GM12878 (cell line): ENCODE data around the gene FKBP2. TPM values are rescaled to one million over a fixed set of nuclear protein-coding genes. Genes with fewer than 3 reads are reported as not detected.

Experiments used
- ATAC-seq: fragments of 200-7000 bp; cut with Tn5 transposase; 3 replicates; pipeline ENCODE4 v1.9.1; 2020; ENCODE audit warnings: mild to moderate bottlenecking, moderate library complexity
- BruUV-seq: library from RNA; stranded (reverse); fragments of 400-500 nt; replicated peaks from 2 replicates; lab custom pipeline; 2021; lab: Mats Ljungman, UMichigan
- CTCF ChIA-PET: fragments of 300-600 bp; sonication (Branson Sonifier 250); formaldehyde crosslinking; extraction: SDS; loops from one replicate; lab custom pipeline; 2021; ENCODE audit warnings: inconsistent platforms; lab: Yijun Ruan, JAX
- POLR2A ChIA-PET: fragments of 350-600 bp; formaldehyde crosslinking; extraction: SDS; loops from one replicate; lab custom pipeline; 2021; ENCODE audit warnings: inconsistent platforms; lab: Charles Lee
- RAD21 ChIA-PET: fragments of 300-600 bp; sonication (Branson Sonifier 250); formaldehyde crosslinking; loops from one replicate; lab custom pipeline; 2023; ENCODE audit warnings: antibody characterized with exemption; ENCODE audit not compliant: unreplicated experiment; lab: Charles Lee
- SMC1A ChIA-PET: fragments of 300-600 bp; sonication (Branson Sonifier 250); formaldehyde crosslinking; loops from one replicate; lab custom pipeline; 2023; ENCODE audit not compliant: unreplicated experiment, uncharacterized antibody; lab: Charles Lee
- DNase-seq: peaks from one replicate; pipeline ENCODE4 v3.0.0-alpha.2; 2011; ENCODE audit warnings: low read depth, low spot score
- FAIRE-seq: peaks from 3 replicates; lab custom pipeline; 2011; peaks lifted over from hg19 to GRCh38; lab: Jason Lieb, UNC
- H2AFZ ChIP-seq: 2 replicates; pipeline ENCODE4 v1.6.0; 2011; ENCODE audit warnings: low read depth, low read length, control low read depth; ENCODE audit not compliant: control insufficient read depth
- H3K27ac ChIP-seq: 2 replicates; pipeline ENCODE4 v1.5.1; 2011; ENCODE audit warnings: control low read depth; ENCODE audit not compliant: control insufficient read depth, insufficient read depth
- H3K27me3 ChIP-seq, 2 experiments: replicated peaks in 1 of 2; 2 replicates each; pipeline versions ENCODE4 v1.6.0 to v1.6.1; 2011; ENCODE audit warnings: low read length in 1 of 2; ENCODE audit not compliant: control insufficient read depth in 2 of 2, insufficient read depth in 2 of 2
- H3K36me3 ChIP-seq, 2 experiments: 2 replicates each; pipeline ENCODE4 v1.5.1; 2011; ENCODE audit warnings: low read length in 1 of 2; ENCODE audit not compliant: control insufficient read depth in 2 of 2, insufficient read depth in 2 of 2
- H3K4me1 ChIP-seq: 2 replicates; pipeline ENCODE4 v1.6.1; 2011; ENCODE audit warnings: mild to moderate bottlenecking, low read length, moderate library complexity, mixed read lengths; ENCODE audit not compliant: control insufficient read depth, insufficient read depth
- H3K4me2 ChIP-seq: 2 replicates; pipeline ENCODE4 v1.6.0; 2011; ENCODE audit warnings: control low read depth; ENCODE audit not compliant: control insufficient read depth, insufficient read depth
- H3K4me3 ChIP-seq: fragments of 200-600 bp; sonication (generic); 2 replicates; pipeline ENCODE4 v1.5.1; 2016
- H3K79me2 ChIP-seq: 2 replicates; pipeline ENCODE4 v1.6.0; 2011; ENCODE audit warnings: low read length; ENCODE audit not compliant: control insufficient read depth, insufficient read depth
- H3K9ac ChIP-seq: 2 replicates; pipeline ENCODE4 v1.8.0; 2011; ENCODE audit warnings: low read length, control low read depth, mixed read lengths; ENCODE audit not compliant: control insufficient read depth, insufficient read depth
- H3K9me3 ChIP-seq: replicated peaks from 3 replicates; pipeline ENCODE4 v1.5.1; 2011; ENCODE audit warnings: mild to moderate bottlenecking, low read length; ENCODE audit not compliant: control insufficient read depth, insufficient read depth
- H4K20me1 ChIP-seq: 2 replicates; pipeline ENCODE4 v1.6.0; 2011; ENCODE audit not compliant: control insufficient read depth, insufficient read depth
- BCL11A ChIP-seq: IDR thresholded peaks from 2 replicates; pipeline ENCODE4 v1.6.1; 2011; ENCODE audit warnings: low read depth, low read length
- BHLHE40 ChIP-seq, 2 experiments: fragments of 450-650 bp in 1 of 2; IDR thresholded peaks; 2 replicates each; pipeline ENCODE4 v1.6.1; 2011 to 2017; ENCODE audit warnings: low read depth in 2 of 2, borderline replicate concordance in 1 of 2, improper control_type of control experiment in 1 of 2, low read length in 1 of 2, mild to moderate bottlenecking in 1 of 2
- DPF2 ChIP-seq: fragments of 450-650 bp; IDR thresholded peaks from 2 replicates; pipeline ENCODE4 v1.6.1; 2017; ENCODE audit warnings: mild to moderate bottlenecking
- JUNB ChIP-seq: IDR thresholded peaks from 2 replicates; pipeline ENCODE4 v1.6.1; 2016; ENCODE audit warnings: antibody characterized with exemption, mild to moderate bottlenecking
- JUND ChIP-seq: IDR thresholded peaks from 2 replicates; pipeline ENCODE4 v1.6.1; 2012; ENCODE audit warnings: low read depth, mild to moderate bottlenecking, low read length, improper control_type of control experiment, moderate library complexity
- MTA3 ChIP-seq: IDR thresholded peaks from 2 replicates; pipeline ENCODE4 v1.6.1; 2012; ENCODE audit warnings: low read length, inconsistent platforms, borderline replicate concordance
- POU2F2 ChIP-seq: IDR thresholded peaks from 3 replicates; pipeline ENCODE4 v1.6.1; 2011; ENCODE audit warnings: low read depth, mild to moderate bottlenecking, low read length, borderline replicate concordance
- SPI1 ChIP-seq: IDR thresholded peaks from 2 replicates; pipeline ENCODE4 v1.6.1; 2011; ENCODE audit warnings: low read depth, mild to moderate bottlenecking, low read length, moderate library complexity, borderline replicate concordance; ENCODE audit not compliant: insufficient read depth
- TBL1XR1 ChIP-seq: IDR thresholded peaks from 2 replicates; pipeline ENCODE4 v1.6.1; 2012; ENCODE audit warnings: low read depth, low read length, improper control_type of control experiment
- WGBS: methylation state at CpG from one replicate; pipeline ENCODE4 v1.1.6; 2016; ENCODE audit warnings: low lambda C conversion rate; ENCODE audit not compliant: insufficient replicate concordance, insufficient coverage; ENCODE audit errors: missing lambda C conversion rate; 5-methylcytosine and 5-hydroxymethylcytosine counted together
- in situ Hi-C: fragments of 300-500 bp; cut with MboI; formaldehyde crosslinking; loops from 9 replicates; pipeline ENCODE4 v1.14.3; 2018; ENCODE audit warnings: mixed read lengths
- intact Hi-C: fragments of 100-400 bp; cut with micrococcal nuclease; formaldehyde crosslinking; loops from one replicate; pipeline ENCODE4 v1.14.2; 2022; ENCODE audit not compliant: unreplicated experiment
- polyA plus RNA-seq, 11 experiments: library from polyadenylated mRNA; depleted of rRNA in 4 of 11; unstranded in 6 of 11; stranded (reverse) in 5 of 11; fragments of >200 nt; fragmentation: Nextera tagmentation in 4 of 11; fragmentation: Illumina TruSeq in 1 of 11; extraction: Ambion mirVana in 4 of 11; extraction: Trizol in 1 of 11; gene quantifications; 1 replicate in 1 of 11; 2 replicates in 10 of 11; pipeline versions ENCODE4 v1.2.1 to v1.2.3, GENCODE V29; 2011 to 2016; ENCODE audit warnings: inconsistent platforms in 2 of 11, missing spikeins in 2 of 11, low read depth in 1 of 11
- total RNA-seq, 4 experiments: library from RNA; depleted of rRNA in 3 of 4; stranded (reverse); fragments of >200 nt in 3 of 4; fragmentation: Illumina TruSeq in 1 of 4; extraction: Trizol in 1 of 4; gene quantifications; 2 replicates each; pipeline versions ENCODE4 v1.2.1 to v1.2.3, GENCODE V29; 2013 to 2021
- TF ChIP-seq, protein P1 (sequence below), 3 experiments: IDR thresholded peaks in 2 of 3; conservative IDR thresholded peaks in 1 of 3; 2 replicates each; pipeline ENCODE4 v1.5.1; 2011; ENCODE audit warnings: low read depth in 3 of 3, low read length in 3 of 3, mild to moderate bottlenecking in 3 of 3, control low read depth in 2 of 3, moderate library complexity in 2 of 3, inconsistent platforms in 1 of 3, mixed read lengths in 1 of 3; ENCODE audit not compliant: control insufficient read depth in 2 of 3, insufficient read depth in 1 of 3; ENCODE audit errors: extremely low read depth in 1 of 3

Gene FKBP2
- total and polyA plus RNA-seq, 10 of the 15 experiments (the other 5 are each of a cell fraction or from before 2014, with no cell fraction given): 1.8 to 99.7 (median 39.5) TPM

DNA sequence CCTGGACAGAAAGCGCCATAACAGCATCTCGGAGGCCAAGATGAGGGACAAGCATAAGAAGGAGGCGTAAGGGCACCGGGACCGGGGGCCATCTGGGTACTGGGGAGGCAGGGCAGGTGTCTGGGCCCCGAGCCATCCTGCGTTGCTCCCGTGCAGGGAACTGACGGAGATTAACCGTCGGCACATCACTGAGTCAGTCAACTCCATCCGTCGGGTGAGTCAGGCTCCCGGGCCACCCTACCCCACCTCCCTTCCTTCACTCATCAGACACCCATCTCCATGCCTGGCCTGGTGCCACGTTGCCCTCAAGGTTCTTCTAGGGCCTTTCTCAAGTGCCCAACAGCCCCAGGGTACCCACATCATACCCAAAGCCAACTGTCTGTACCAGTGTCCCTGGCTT, 25.4 kb downstream of the FKBP2 start:
- Histone ChIP-seq H3K9me3 (no peaks in the 10 kb centered on the region), H4K20me1 (no peaks in the 10 kb centered on the region), H3K79me2 (peaks cover 9% of the 10 kb centered on the region), H3K9ac (no peak overlapping the region), H3K4me1 (peaks cover 9% of the 10 kb centered on the region), H3K36me3 (no peaks in the 10 kb centered on the region; a peak in 2 of 4 replicates), H3K4me3 (no peak overlapping the region), H3K27ac (no peak overlapping the region), H3K4me2 (no peak overlapping the region), H2AFZ (no peak overlapping the region), H3K27me3 (no peaks in the 10 kb centered on the region)
- DNase-seq (no peak), ATAC-seq (no peak), FAIRE-seq (no peak)
- ChIA-PET SMC1A (no interaction called here), POLR2A (interaction anchor here (2.1 kb wide), 1 partner anchor 8 kb away, joined by 7 read pairs; no protein-coding TSS in a partner anchor), CTCF (no interaction called here), RAD21 (no interaction called here)
- BruUV-seq: no TSS peak
- in situ Hi-C loops (no loop called here), intact Hi-C loops (no loop called here)
- 95% methylated on average over 15 of the region's 15 CpGs for WGBS
- TF ChIP-seq JUND: no peak
- TF ChIP-seq MTA3: no peak
- TF ChIP-seq TBL1XR1: no peak
- TF ChIP-seq BCL11A: no peak
- TF ChIP-seq DPF2: no peak
- TF ChIP-seq, protein P1, sequence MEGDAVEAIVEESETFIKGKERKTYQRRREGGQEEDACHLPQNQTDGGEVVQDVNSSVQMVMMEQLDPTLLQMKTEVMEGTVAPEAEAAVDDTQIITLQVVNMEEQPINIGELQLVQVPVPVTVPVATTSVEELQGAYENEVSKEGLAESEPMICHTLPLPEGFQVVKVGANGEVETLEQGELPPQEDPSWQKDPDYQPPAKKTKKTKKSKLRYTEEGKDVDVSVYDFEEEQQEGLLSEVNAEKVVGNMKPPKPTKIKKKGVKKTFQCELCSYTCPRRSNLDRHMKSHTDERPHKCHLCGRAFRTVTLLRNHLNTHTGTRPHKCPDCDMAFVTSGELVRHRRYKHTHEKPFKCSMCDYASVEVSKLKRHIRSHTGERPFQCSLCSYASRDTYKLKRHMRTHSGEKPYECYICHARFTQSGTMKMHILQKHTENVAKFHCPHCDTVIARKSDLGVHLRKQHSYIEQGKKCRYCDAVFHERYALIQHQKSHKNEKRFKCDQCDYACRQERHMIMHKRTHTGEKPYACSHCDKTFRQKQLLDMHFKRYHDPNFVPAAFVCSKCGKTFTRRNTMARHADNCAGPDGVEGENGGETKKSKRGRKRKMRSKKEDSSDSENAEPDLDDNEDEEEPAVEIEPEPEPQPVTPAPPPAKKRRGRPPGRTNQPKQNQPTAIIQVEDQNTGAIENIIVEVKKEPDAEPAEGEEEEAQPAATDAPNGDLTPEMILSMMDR (IDR thresholded peaks at IDR 0.05 in 2 of 3, conservative IDR thresholded peaks at IDR 0.05 in 1 of 3; ENCODE audit: control insufficient read depth in 2 of 3, extremely low read depth in 1 of 3, insufficient read depth in 1 of 3, low read depth in 3 of 3, low read length in 3 of 3): no peak
- TF ChIP-seq POU2F2: no peak
- no peak for TF ChIP-seq JUNB
- TF ChIP-seq BHLHE40 (IDR thresholded peaks at IDR 0.05; ENCODE audit: borderline replicate concordance in 1 of 2, low read depth in 2 of 2, low read length in 1 of 2): no peak
- TF ChIP-seq SPI1: no peak
